ENCODE data around the gene AVPR2.
A peak's percentile ranks its signal among the peaks of the same experiment; 100 is the strongest.

AVPR2 gene

DNA sequence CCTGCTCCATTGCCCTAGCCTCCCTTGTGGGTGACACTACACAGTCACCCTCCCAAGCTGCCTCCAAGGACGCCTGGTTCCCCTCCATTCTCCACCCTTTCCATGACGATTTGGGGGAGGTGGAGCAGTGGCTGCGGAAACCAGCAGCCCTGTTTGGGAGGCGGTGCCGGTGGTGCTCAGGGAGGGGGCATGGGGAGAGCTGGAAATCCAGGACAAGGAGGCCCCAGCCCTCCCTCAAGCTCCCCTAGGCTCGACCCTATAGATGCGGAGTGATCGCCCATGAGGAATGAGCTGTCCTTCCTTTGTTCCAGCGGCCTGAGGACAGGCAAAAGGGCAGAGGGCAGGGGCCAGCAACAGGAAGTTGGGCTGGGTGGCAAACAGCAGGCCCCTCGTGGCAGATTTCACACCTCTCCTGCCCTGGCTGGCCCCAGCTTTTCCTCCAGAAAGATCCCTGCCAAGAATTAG lies 43.6 kb downstream of the AVPR2 start:
- in situ Hi-C loops (cut with MboI; ENCODE audit: low sequenced_read_pairs, unreplicated experiment), result no loop called here
- TF ChIP-seq CTCF (IDR thresholded peaks at IDR 0.05; ENCODE audit: borderline replicate concordance, control extremely low read depth, extremely low read depth, insufficient read depth, missing control alignments), result no peak
- DNase-seq (ENCODE audit: low spot score), result no peak

DNA sequence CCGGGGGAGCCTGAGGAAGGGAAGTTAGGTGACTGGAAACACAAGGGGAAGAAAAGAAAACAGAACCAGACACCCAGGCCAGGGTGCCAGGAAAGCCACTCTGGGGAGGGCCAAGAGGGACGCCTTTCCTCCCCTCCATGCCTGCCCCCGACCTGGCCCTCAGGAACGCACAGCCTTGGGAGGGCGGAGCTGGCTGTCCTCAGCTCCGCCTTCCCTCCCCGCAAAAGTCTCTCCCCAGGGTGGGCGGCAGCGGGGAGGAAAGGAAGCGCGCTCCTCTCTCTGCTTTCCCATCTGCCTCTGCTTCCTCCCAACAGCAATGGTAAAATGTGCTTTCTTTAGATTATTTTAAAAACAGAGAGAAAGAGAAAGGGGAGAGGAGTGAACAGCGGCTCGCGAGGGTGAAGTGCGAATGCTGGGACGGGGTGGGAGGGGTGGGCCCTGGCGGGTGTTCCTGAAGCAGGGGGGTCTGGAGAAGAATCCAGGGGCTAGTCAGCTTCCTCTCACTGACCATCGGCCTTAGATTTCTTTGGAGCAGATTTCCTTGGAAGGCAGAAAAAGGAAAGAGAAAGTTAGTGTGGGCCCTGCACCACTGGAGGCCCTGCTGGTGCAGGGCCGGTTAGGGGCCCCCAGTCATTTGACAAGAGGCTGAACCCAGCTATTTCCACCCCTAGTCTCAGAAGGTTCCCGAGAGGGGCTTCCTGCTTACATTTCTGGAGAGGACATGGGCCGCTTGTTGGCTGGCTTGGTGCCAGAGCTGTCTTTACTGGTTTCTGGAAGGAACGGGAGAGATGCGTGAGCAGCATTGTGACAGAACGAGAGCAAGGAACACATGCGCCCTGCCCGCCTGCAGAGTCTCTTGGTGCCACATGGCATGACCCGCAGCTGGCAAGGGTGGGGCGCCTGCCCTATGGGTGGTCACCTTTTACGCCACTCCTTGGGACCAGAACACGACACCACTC lies 44.7 kb downstream of the AVPR2 start:
- no peak for TF ChIP-seq CTCF (IDR thresholded peaks at IDR 0.05; ENCODE audit: borderline replicate concordance, control extremely low read depth, extremely low read depth, insufficient read depth, missing control alignments)
- in situ Hi-C loops (cut with MboI; ENCODE audit: low sequenced_read_pairs, unreplicated experiment), result no loop called here
- DNase-seq (ENCODE audit: low spot score), result no peak

DNA sequence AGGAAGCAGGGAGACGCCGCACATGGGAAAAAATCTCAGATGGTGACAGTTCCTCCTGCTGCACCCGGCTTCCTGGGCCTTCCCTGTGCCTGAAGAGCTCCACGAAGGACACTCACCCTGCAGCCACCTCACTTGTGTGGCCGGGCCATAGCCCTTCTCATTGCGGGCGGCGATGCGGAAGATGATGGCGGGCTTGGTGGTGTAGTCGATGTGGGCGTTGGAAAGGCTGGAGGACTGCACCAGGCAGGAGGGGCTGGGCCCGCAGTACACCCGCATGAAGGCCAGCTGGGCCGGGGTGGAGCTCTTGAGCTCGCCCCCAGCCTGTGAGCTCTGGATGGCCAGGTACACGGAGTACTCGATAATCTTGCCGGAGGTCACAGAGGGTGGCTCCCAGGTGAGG lies 45.7 kb downstream of the AVPR2 start:
- no peak for DNase-seq (ENCODE audit: low spot score)
- in situ Hi-C loops (cut with MboI; ENCODE audit: low sequenced_read_pairs, unreplicated experiment), result no loop called here
- no peak for TF ChIP-seq CTCF (IDR thresholded peaks at IDR 0.05; ENCODE audit: borderline replicate concordance, control extremely low read depth, extremely low read depth, insufficient read depth, missing control alignments)

GRCh38 chrX:153951683-153952372 lies 47.4 kb downstream of the AVPR2 start:
- no peak for DNase-seq (ENCODE audit: low spot score)
- in situ Hi-C loops (cut with MboI; ENCODE audit: low sequenced_read_pairs, unreplicated experiment), result no loop called here
- no peak for TF ChIP-seq CTCF (IDR thresholded peaks at IDR 0.05; ENCODE audit: borderline replicate concordance, control extremely low read depth, extremely low read depth, insufficient read depth, missing control alignments)

DNA sequence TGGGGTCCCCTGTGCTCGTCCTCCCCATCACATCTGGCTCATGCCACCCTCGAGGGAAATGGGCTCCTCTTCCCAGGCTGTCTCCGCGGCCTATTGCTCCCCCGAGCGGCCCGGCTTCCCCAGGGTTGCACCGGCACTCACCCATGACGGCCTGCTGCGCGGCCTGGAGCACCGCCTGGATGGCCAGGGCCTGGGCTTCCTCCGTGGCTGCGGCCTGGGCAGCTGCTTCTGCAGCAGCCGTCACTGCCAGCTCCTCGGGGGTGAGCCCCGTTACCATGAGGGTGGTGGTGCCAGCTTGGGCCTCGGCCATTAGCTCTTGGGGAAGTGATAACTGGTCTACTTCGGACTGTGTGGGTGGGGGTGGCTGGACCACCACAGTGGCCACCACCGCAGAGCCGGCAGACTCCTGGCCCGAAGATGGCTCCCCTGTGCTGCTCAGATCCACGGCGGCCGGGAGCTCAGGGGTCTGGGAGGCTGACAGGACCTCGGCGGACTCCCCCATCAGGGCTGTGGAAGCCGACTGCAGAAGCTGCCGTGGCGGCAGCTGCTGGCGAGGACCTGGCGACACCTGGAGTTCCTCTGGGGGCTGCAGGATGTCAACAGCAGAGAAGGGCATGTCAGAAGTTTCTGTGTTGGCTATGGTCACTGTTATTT lies 48.0 kb downstream of the AVPR2 start:
- in situ Hi-C loops (cut with MboI; ENCODE audit: low sequenced_read_pairs, unreplicated experiment), result no loop called here
- no peak for DNase-seq (ENCODE audit: low spot score)
- no peak for TF ChIP-seq CTCF (IDR thresholded peaks at IDR 0.05; ENCODE audit: borderline replicate concordance, control extremely low read depth, extremely low read depth, insufficient read depth, missing control alignments)

DNA sequence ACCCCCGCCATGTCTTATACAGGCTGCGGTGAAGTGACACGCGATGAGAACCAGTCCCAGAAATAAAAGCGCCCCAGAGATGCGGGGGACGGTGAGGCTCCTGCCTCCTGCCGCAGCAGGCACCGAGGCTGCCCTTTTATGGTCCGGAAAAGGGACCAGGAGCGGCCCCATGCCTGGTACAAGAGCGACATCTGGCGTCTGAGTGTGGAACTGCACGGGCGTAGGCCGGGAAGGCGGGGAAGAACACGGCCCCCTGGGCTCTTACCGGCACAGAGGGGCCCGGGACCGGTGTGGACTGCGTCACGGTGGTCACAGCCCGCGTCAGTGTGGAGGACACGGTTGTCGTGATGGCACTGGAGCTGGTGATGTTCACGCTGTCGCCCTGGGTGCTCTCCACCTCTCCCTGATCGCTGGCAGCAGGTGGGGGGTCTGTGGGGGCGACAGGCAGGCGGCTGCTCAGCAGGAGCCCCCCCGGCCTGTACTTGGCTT lies 48.9 kb downstream of the AVPR2 start:
- TF ChIP-seq CTCF (IDR thresholded peaks at IDR 0.05; ENCODE audit: borderline replicate concordance, control extremely low read depth, extremely low read depth, insufficient read depth, missing control alignments), result peak; percentile 95
- in situ Hi-C loops (cut with MboI; ENCODE audit: low sequenced_read_pairs, unreplicated experiment), result no loop called here
- DNase-seq (ENCODE audit: low spot score), result peak; percentile 88
